Fibroblast of skin of scalp (primary cell): ENCODE results near the gene SENP2.
"Not testable (repeated sequence)": the region's sequence is repeated elsewhere in the genome, so short reads cannot be mapped to it uniquely, and the experiment has no call there.

Source experiments
- DNase-seq: peaks from one replicate; pipeline ENCODE4 v3.0.0-alpha.2; 2013

SENP2 gene

DNA sequence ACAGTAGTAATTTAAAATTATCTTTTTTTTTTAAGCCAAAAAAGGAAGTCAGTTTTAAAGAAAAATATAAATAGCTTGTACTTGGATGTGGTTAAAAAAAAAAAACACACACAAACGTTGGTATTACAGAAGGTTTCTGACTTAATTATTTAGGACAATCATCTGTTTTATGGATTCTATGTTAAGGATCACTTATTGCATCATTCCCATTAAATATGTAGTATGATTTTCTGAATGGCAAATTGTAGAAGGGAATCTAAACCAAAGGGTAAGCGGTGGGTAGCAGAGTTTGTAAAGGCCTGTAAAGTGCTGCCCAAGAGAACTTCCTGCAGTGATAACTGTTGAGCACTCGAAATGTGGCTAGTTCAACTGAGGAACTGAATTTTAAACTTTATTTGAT, 8.0 kb downstream of the SENP2 start:
- DNase-seq: no peak

GRCh38 chr3:185595526-185595925, 9.4 kb downstream of the SENP2 start:
- DNase-seq: no peak

DNA sequence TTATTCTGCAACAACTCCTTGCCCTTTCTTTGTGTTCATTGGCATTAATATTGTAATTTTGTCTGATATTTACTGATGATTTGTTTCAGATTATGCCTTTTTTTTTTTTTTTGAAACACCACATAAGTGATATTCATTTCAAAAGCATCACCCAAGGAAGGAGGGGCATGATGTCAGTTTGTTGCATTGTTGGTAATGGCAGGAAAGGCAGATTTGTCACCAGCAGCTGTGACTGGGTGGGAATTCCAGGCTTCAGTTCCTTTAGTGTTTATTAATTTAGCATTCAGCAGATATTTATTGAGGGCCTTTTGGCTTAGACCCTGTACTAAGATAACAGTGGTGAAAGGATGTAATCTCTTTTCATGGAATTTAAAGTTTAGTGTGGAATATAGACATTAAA, 19.5 kb downstream of the SENP2 start:
- DNase-seq: no peak

DNA sequence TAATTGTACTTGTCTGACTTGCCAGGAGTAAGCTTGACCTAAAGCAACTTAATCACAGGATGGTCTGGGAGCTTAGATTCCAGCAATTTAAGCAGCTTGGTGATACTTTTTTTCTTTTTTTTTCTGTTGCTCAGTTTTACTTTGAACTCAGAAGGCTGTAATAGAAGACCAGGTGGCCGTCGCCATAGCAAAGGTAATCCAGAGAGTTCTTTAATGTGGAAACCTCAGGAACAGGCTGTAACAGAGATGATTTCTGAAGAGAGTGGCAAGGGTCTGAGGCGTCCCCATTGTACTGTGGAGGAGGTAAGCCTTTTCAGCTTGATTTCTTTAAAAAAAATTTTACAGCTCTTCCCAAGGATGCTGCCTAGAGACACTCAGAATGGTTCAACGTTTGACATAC, 20.1 kb downstream of the SENP2 start:
- no peak for DNase-seq

- DNase-seq: no peak
These were observed 26.9 kb downstream of the SENP2 start for GRCh38 chr3:185613016-185613415.

DNA sequence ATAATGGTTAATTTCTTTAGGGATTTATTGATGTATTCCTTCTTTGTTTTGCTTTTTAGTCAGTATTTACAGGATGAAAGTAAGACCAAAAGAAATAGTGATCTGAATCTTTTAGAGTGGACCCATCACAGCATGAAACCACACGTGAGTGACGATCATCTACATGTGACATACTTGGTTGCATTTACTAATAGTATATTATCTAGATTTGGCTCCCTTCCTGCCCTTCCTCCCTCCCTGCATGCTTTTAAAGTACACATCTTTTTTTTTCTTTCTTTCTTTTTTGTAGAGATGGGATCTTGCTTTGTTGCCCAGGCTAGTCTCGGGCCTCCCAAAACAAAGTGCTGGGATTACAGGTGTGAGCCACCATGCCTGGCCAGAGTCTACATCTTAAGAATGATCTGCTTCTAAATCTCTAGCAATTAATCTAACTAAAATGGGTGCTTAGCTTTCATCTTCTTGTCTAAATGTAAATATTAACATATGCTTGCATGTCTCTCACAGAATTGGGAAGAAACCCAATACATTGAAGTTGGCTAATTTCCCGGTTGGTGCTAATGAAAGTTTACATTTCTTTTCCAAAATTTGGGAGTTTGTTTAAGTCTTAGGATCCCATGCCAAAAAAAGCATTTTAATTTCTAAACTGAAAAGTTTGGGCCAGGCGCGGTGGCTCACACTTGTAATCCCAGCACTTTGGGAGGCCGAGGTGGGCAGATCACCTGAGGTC, 38.0 kb downstream of the SENP2 start:
- no peak for DNase-seq

- DNase-seq: no peak
These were observed 39.7 kb downstream of the SENP2 start for GRCh38 chr3:185625784-185626183.

GRCh38 chr3:185629554-185630181, 43.6 kb downstream of the SENP2 start:
- DNase-seq: no peak

GRCh38 chr3:185630182-185630622, 44.1 kb downstream of the SENP2 start:
- peak; percentile 54 for DNase-seq

- DNase-seq: no peak
These were observed 45.0 kb downstream of the SENP2 start for GRCh38 chr3:185631108-185631507.

GRCh38 chr3:185631508-185632206, 45.6 kb downstream of the SENP2 start:
- no peak for DNase-seq

GRCh38 chr3:185632996-185633395, 46.9 kb downstream of the SENP2 start:
- DNase-seq: no peak

DNA sequence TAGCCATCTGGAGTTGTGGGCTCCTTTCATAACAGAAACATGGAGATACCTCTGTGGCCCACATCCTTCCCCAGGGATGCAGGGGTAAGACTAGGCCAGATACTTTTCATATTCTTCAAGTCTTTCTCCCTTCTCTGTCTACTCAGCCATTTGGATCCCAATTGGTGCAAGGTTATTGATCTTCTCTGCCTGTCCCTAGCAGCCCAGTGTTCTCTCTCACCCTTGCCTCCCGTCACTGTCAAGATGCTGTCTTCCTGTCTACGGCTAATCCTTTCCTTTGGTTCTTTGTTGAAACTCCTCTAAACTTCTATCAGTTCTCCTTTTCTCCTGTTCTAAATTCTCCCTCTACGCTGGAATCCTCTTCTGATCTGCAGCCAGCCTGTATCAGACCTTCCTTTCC, 51.3 kb downstream of the SENP2 start:
- no peak for DNase-seq

- not testable (repeated sequence) for DNase-seq
These were observed 52.6 kb downstream of the SENP2 start for GRCh38 chr3:185638651-185639050.

- no peak for DNase-seq
These were observed 53.6 kb downstream of the SENP2 start for GRCh38 chr3:185639632-185640206.

- no peak for DNase-seq
These were observed 54.2 kb downstream of the SENP2 start for GRCh38 chr3:185640308-185640707.

DNA sequence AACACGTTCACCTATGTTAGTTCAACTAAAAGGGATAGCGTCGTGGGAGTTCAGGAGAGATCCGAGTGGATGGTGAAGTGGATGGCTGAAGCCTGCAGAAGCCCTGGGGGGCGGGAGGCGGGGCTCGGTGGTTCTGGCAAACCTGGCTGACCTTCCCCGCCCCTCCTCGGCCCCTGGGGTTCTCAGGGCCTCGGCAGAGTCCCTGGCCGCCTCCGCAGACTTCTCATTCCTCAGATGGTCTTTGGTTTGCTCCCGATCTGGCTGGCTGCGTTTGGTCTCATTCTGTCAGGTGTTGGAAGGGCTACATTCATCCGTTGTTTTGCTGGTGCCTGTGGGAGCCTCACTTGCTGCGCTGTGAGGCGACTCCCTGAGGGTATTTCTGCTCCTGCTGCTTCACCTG, 59.1 kb downstream of the SENP2 start:
- DNase-seq: not testable (repeated sequence)

DNA sequence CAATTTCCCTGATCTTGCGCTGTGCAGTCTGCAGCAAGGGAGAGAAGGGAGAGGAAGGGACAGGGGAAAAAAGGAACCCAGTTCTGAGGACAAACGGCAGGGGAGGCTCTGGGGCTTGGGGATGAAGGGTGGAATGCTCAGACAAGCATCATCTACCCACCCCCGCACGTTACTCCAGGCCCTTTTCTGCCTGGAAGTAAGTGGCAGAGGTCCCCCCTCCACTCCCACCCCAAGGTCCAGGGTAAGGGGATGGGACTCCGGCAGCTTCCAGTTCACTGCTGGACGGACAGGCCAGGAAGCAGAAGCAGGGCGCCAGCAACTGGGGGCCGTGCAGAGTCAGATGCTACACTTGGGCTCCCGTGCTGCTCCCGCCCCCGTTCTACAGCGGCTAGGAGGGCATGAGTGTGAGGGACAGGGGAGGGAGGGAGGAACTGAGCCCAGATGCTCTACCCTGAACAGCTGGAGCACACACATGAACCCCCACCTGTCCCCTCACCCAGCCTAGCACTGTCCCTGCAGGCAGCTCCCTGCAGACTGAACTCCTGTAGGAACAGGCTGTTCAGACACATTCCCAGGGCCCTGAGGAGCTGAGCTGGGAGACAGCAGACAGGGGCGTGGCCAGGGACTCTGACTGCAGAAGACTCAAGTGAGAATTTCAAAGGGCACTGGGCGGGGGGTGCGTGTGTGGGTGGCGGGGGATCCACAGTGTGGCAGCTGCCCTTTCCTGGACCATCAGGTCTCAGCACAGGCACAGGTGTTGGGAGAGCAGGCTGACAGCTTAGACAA, 59.7 kb downstream of the SENP2 start:
- DNase-seq: no peak

GRCh38 chr3:185646382-185647133, 60.5 kb downstream of the SENP2 start:
- peak; percentile 67 for DNase-seq

DNA sequence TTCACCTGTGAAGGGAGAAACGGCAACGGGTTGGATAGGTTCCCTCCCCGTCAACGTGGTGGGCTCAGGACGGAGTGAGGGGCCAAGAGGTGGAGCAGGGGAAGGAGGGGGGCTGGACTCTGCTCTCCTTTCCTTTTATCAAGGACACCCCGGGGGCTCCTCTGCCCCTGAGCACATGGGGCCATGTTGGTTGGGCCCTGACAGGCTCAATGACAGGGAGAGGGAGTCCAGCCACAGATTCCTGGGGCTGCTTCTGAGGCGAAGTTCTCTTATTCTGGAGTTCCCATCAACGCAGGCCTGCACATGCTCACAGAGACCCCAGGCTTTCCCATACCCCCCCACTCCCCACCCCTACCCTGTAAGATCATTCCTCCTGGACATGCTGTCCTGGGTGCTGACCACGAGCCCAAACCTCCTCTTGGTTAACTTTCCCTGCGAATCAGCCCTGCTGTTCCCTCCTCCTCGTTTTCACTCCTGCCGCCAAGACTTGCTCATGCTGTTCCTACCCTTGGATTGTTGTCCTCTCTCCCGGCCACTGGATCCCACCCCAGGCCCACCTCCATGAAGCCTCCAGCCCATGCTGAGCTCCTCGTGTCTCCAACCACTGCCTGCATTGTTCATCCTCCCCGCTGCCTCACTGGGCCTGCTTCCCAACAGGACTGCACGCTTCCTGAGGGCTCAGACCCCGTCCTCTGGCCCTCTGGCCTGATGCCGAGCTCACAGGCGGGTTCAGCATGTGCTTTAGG, 61.2 kb downstream of the SENP2 start:
- DNase-seq: no peak

- peak; percentile 41 for DNase-seq
These were observed 61.8 kb downstream of the SENP2 start for GRCh38 chr3:185647880-185648210.
